ENCODE data around the gene PLIN4.

PLIN4 gene

DNA sequence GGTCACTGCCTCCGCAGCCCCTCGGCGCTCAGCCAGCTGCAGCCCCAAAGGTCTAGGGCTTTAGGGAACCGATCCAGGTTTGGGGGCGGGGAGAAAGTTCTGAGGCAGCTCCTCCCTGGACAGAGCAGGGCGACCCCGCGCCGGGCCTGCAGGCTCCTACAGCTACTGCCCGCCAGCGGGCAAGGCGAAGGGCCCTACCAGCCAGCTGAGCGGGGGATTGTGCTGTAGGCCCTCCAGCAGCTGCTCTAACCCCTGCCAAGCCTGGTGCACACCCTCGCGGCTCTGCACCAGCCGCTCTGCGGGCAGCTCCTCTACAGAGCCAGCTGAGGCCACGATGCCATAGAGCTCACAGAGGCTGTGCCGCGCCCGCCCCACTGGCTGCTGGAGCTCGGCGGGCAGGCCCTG lies 14.0 kb downstream of the PLIN4 start:
- TF ChIP-seq, protein P1, sequence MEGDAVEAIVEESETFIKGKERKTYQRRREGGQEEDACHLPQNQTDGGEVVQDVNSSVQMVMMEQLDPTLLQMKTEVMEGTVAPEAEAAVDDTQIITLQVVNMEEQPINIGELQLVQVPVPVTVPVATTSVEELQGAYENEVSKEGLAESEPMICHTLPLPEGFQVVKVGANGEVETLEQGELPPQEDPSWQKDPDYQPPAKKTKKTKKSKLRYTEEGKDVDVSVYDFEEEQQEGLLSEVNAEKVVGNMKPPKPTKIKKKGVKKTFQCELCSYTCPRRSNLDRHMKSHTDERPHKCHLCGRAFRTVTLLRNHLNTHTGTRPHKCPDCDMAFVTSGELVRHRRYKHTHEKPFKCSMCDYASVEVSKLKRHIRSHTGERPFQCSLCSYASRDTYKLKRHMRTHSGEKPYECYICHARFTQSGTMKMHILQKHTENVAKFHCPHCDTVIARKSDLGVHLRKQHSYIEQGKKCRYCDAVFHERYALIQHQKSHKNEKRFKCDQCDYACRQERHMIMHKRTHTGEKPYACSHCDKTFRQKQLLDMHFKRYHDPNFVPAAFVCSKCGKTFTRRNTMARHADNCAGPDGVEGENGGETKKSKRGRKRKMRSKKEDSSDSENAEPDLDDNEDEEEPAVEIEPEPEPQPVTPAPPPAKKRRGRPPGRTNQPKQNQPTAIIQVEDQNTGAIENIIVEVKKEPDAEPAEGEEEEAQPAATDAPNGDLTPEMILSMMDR (IDR thresholded peaks at IDR 0.05) = no peak
- no peak for DNase-seq (ENCODE audit: low spot score)
- no peak overlapping the region for H3K27ac ChIP-seq
- H3K4me3 ChIP-seq = no peak overlapping the region

DNA sequence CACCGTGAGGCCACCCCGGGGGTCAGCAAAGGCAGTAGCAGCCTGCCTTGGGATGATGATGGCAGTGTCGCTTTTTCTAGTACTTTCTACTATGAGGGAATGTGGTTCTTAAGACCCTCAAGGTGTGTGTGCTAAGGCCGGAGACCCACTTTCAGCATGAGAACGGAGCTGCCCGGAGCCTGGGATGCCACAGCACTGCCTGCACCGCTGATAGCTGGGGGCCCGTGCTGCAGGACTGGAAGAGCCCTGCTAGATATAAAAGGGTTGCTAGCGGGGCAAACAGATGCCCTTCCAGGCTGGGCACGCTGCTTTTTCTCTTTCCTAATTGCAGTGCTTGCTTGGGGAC lies 14.5 kb downstream of the PLIN4 start:
- Histone ChIP-seq H3K4me3 (no peak overlapping the region), H3K27ac (no peak overlapping the region)
- TF ChIP-seq, protein P1 (IDR thresholded peaks at IDR 0.05) = no peak
- DNase-seq (ENCODE audit: low spot score) = no peak

DNA sequence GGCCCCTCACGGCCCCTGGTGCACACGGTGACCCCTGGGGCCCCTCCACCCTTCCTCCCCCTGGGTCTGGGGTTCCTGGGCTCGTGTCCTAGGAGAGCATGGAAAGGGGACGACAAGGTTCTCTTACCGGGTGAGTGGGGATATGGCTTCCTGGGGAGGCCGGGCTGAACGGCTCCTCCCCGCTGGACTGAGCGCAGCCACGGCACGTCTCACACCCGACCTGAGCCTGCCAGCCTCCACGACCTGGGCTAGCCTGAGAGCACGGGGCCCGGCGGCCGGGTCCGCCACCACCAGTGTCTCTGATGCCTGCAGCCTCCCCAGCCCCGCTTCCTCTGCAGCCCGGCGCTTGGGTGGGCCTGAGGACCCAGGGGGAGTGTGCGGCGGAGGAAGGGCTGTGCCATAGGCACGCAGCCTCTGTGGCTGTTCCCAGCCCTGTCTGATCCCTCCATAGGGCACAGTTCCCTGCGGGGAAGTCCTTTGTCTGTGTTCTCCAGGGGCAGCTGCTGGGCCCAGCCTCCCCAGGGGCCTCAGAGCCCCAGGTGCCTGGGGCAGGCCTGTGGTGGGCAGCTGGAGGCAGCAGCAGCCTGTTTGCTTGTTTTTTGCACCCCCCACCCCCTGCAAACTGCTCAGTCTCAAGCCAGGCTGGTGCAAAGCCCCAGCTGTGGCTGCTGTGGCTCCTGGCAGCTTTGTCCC lies 15.0 kb downstream of the PLIN4 start:
- no peak overlapping the region for H3K27ac ChIP-seq
- H3K4me3 ChIP-seq = no peak overlapping the region
- DNase-seq (ENCODE audit: low spot score) = no peak
- TF ChIP-seq, protein P1 (IDR thresholded peaks at IDR 0.05) = no peak

DNA sequence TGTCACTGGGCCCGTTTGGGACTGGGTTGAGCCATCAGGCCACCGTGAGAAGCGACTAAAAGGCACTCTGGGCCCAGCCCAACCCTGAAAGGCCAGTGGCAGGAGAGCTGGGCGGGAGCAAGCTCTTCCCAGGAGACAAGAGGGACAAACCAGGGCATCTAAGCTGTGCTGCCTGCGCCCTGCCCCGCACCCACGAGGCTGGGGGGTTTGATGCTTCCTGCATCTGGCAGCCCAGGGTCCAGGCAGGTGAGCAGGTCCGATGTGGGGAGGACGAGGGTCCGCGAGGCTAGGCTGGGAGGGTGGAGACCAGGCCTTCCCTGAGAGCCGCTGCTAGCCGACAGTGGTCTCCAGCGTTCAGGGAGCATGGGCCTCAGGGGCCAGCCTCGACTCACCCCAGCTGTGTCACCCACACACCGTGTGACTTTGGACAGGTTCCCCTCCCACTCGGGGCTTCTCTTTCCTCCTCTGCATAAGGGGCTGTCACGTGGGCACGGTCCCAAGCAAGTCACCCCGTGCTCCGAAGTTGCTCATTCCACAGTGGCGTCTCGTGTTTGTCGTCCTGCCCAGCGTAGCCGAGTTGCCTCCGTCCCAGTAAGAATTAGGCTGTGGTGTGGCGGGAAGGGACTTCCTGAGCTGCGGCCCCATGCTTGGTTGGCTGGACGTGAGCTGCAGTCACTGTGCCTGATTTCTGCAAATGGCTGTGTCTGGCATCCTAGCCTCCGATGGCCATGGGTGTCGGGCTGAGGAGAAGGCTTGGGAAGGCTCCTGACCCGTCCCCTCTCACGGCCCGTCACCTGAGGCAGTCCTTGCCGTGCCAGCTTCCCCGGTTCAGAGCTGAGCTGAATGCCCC lies 15.8 kb downstream of the PLIN4 start:
- Histone ChIP-seq H3K4me3 (no peak overlapping the region), H3K27ac (no peak overlapping the region)
- DNase-seq (ENCODE audit: low spot score) = no peak
- TF ChIP-seq, protein P1 (IDR thresholded peaks at IDR 0.05) = no peak

DNA sequence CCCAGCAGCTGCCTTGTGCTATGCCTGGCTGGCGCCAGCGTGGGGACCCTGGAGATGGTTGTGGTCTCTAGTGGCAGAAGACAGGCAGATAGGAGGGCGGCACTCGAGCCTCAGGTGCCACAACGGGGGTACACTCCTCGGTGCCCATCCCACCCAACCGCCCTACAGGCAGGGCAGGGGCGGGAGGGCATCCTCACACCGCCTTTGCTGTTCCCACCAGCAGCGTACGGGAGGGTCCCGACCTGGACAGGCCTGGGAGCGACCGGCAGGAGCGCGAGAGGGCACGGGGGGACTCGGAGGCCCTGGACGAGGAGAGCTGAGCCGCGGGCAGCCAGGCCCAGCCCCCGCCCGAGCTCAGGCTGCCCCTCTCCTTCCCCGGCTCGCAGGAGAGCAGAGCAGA lies 16.6 kb downstream of the PLIN4 start:
- TF ChIP-seq, protein P1 (IDR thresholded peaks at IDR 0.05) = no peak
- DNase-seq (ENCODE audit: low spot score) = no peak
- Histone ChIP-seq H3K27ac (no peak overlapping the region), H3K4me3 (no peak overlapping the region)

DNA sequence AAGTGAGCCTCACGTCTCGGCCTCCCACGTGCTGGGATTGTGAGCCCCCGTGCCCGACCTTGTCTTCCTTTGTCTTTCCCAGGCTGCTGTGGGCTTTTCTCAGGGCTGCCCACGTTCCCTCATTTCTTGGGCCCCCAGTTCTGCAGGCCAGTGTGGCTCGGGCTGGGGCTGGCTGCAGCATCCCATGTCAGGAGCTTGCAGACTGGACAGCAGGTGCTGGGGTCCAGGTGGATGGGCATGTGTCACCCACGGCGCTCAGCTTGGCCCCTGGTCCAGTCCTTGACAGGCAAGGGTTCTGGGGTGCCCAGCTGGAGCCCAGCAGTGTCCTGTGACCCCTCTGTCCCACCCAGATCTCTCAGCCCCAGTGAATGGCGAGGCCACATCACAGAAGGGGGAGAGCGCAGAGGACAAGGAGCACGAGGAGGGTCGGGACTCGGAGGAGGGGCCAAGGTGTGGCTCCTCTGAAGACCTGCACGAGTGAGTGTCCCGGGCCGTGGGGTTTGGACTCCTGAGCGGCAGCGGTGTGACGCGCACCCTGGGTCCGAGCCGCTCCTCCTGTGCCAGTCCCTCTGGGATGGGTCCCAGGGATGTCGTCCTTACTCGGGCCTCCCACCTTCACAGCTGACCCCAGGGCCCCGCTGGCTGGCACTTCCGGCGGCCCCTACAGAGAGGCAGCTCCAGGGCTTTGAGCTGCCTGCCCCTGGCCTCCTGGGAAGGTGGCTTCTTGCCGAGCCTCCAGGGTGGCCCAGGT lies 17.3 kb downstream of the PLIN4 start:
- no peak for DNase-seq (ENCODE audit: low spot score)
- TF ChIP-seq, protein P1 (IDR thresholded peaks at IDR 0.05) = no peak
- H3K27ac ChIP-seq = no peak overlapping the region
- no peak overlapping the region for H3K4me3 ChIP-seq

Data from coronary artery (tissue), 2 donors.